Neural cell (in vitro differentiated cells): ENCODE results near the gene STX1A. TPM values are rescaled to one million over a fixed set of nuclear protein-coding genes. Genes with fewer than 3 reads are reported as not detected.

Experiments used
- H2AFZ ChIP-seq: fragments of 200-600, 300-800 bp; sonication (generic), shearing (Covaris generic); 2 replicates; pipeline ENCODE4 v1.6.0; 2014; ENCODE audit warnings: low read depth, mild to moderate bottlenecking, antibody characterized with exemption, low read length, moderate library complexity
- H3F3A ChIP-seq: fragments of 200-600 bp; shearing (Covaris generic); 2 replicates; pipeline ENCODE4 v1.6.1; 2016; ENCODE audit warnings: mild to moderate bottlenecking, moderate library complexity, mixed read lengths, antibody characterized with exemption, low read length; ENCODE audit not compliant: insufficient read depth, poor library complexity, severe bottlenecking
- H3K27ac ChIP-seq: fragments of 200-600, 300-800 bp; sonication (generic), shearing (Covaris generic); 2 replicates; pipeline ENCODE4 v1.5.1; 2014; ENCODE audit warnings: mild to moderate bottlenecking, low read length, moderate library complexity
- H3K27me3 ChIP-seq: fragments of 300-800, 200-600 bp; sonication (generic), shearing (Covaris generic); 2 replicates; pipeline ENCODE4 v1.6.0; 2014; ENCODE audit warnings: mild to moderate bottlenecking, low read depth, low read length, moderate library complexity; ENCODE audit not compliant: insufficient read depth
- H3K36me3 ChIP-seq: fragments of 300-800, 200-600 bp; sonication (generic), shearing (Covaris generic); 2 replicates; pipeline ENCODE4 v1.5.1; 2014; ENCODE audit warnings: mild to moderate bottlenecking, antibody characterized with exemption, low read length, moderate library complexity; ENCODE audit not compliant: insufficient read depth
- H3K4me2 ChIP-seq: fragments of 300-800, 200-600 bp; sonication (generic), shearing (Covaris generic); 2 replicates; pipeline ENCODE4 v1.6.0; 2014; ENCODE audit warnings: mild to moderate bottlenecking, low read length
- H3K4me3 ChIP-seq: fragments of 300-800, 200-600 bp; sonication (generic), shearing (Covaris generic); 2 replicates; pipeline ENCODE4 v1.5.1; 2014; ENCODE audit warnings: mild to moderate bottlenecking, low read length, moderate library complexity
- H3K79me2 ChIP-seq: fragments of 200-600 bp; shearing (Covaris generic); replicated peaks from 2 replicates; pipeline ENCODE4 v1.6.0; 2014; ENCODE audit warnings: mild to moderate bottlenecking, low read length, moderate library complexity; ENCODE audit not compliant: insufficient read depth
- H3K9ac ChIP-seq: fragments of 300-800, 200-600 bp; sonication (generic), shearing (Covaris generic); 2 replicates; pipeline ENCODE4 v1.6.1; 2016; ENCODE audit warnings: mild to moderate bottlenecking, low read length, mixed read lengths
- H3K9me2 ChIP-seq: fragments of 200-600 bp; shearing (Covaris generic); 2 replicates; pipeline ENCODE4 v1.6.1; 2016; ENCODE audit warnings: mild to moderate bottlenecking, low read length, mixed read lengths; ENCODE audit not compliant: insufficient read depth
- H3K9me3 ChIP-seq: fragments of 200-600, 300-800 bp; sonication (generic), shearing (Covaris generic); 2 replicates; pipeline ENCODE4 v1.6.1; 2016; ENCODE audit warnings: mild to moderate bottlenecking, mixed run types, low read length, moderate library complexity, mixed read lengths
- H4K20me1 ChIP-seq: fragments of 200-600 bp; shearing (Covaris generic); 2 replicates; pipeline ENCODE4 v1.6.1; 2016; ENCODE audit warnings: mild to moderate bottlenecking, mixed run types; ENCODE audit not compliant: insufficient read depth
- CTCF ChIP-seq: fragments of 450-650 bp; IDR thresholded peaks from 2 replicates; pipeline ENCODE4 v1.5.1; 2014; ENCODE audit warnings: antibody characterized with exemption, mild to moderate bottlenecking, moderate library complexity; ENCODE audit not compliant: poor library complexity, severe bottlenecking
- EP300 ChIP-seq: fragments of 450-650 bp; conservative IDR thresholded peaks from 2 replicates; pipeline ENCODE4 v1.6.1; 2014; ENCODE audit warnings: antibody characterized with exemption, mild to moderate bottlenecking, moderate library complexity; ENCODE audit not compliant: poor library complexity, severe bottlenecking
- EZH2 ChIP-seq: fragments of 200-600, 300-800 bp; shearing (Covaris generic), sonication (generic); IDR thresholded peaks from 2 replicates; pipeline ENCODE4 v1.6.1; 2014; ENCODE audit warnings: antibody characterized with exemption, low read length, borderline replicate concordance, mild to moderate bottlenecking; ENCODE audit not compliant: insufficient read depth, poor library complexity, severe bottlenecking
- MXI1 ChIP-seq: fragments of 450-650 bp; conservative IDR thresholded peaks from 2 replicates; pipeline ENCODE4 v1.6.1; 2014; ENCODE audit warnings: antibody characterized with exemption, mild to moderate bottlenecking; ENCODE audit not compliant: poor library complexity, severe bottlenecking
- POLR2AphosphoS5 ChIP-seq: IDR thresholded peaks from 2 replicates; pipeline ENCODE4 v1.6.1; 2012
- RAD21 ChIP-seq: fragments of 450-650 bp; conservative IDR thresholded peaks from 2 replicates; pipeline ENCODE4 v1.6.1; 2014; ENCODE audit warnings: antibody characterized with exemption, mild to moderate bottlenecking, moderate library complexity
- SMC3 ChIP-seq: fragments of 450-650 bp; conservative IDR thresholded peaks from 2 replicates; pipeline ENCODE4 v1.6.1; 2014; ENCODE audit warnings: antibody characterized with exemption, mild to moderate bottlenecking, moderate library complexity; ENCODE audit not compliant: poor library complexity
- TAF1 ChIP-seq: IDR thresholded peaks from 2 replicates; pipeline ENCODE4 v1.6.1; 2012; ENCODE audit warnings: low read depth
- polyA plus RNA-seq: library from polyadenylated mRNA; depleted of rRNA; stranded (reverse); fragments of >200 nt; gene quantifications from 2 replicates; pipeline ENCODE4 v1.2.3, GENCODE V29; 2014
- TF ChIP-seq, protein P1 (sequence below): IDR thresholded peaks from 2 replicates; pipeline ENCODE4 v1.6.1; 2012; ENCODE audit warnings: borderline replicate concordance

The STX1A gene
- polyA plus RNA-seq, 1 donor from 2014 or later = 123 TPM

DNA sequence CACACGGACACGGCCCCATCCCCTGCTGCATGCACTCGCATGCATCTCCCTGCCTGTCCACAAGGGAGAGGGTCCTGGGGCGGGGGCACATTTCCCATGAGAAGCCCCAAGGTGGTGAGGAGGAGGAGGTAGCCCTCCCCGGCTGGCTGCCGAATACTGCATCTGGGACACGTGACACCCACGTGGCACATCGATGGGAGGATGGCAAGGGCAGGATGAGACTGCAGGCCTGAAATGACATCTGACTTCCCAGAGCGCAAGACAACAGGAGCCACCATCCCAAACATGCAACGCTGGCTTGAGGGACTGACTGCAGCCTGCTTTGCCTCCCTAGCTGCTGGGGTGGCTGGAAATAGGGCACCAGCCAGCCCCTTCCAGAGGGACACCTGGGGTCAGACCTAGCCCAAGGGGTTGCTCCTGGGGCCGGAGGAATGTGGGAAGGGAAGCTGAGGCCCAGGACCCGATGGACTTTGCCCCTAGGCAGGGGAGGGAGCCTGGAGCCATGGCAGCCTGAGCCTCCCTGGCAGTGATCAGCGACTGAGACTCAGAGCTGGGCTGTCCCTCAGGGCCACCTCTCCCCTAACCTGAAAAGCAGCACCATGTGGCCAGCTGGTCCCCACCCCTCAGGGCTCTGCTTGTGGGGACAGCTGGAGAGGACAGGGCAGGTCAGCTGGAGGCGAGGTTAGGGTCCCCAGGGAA lies 19.9 kb downstream of the STX1A start:
- H3K9me2 ChIP-seq = no peaks in the 10 kb centered on the region
- H3K36me3 ChIP-seq = no peaks in the 10 kb centered on the region
- no peaks in the 10 kb centered on the region for H3K79me2 ChIP-seq
- H3K27ac ChIP-seq = no peak overlapping the region
- no peak overlapping the region for H2AFZ ChIP-seq
- no peaks in the 10 kb centered on the region for H3K9me3 ChIP-seq
- H3F3A ChIP-seq = no peaks in the 10 kb centered on the region
- no peak overlapping the region for H3K9ac ChIP-seq
- H4K20me1 ChIP-seq = no peaks in the 10 kb centered on the region
- no peak overlapping the region for H3K4me3 ChIP-seq
- H3K27me3 ChIP-seq = no peaks in the 10 kb centered on the region
- no peak overlapping the region for H3K4me2 ChIP-seq
- no peak for TF ChIP-seq MXI1
- no peak for TF ChIP-seq SMC3
- TF ChIP-seq RAD21 = no peak
- no peak for TF ChIP-seq TAF1
- no peak for TF ChIP-seq EZH2
- TF ChIP-seq POLR2AphosphoS5 = no peak
- no peak for TF ChIP-seq CTCF
- no peak for TF ChIP-seq EP300
- TF ChIP-seq, protein P1, sequence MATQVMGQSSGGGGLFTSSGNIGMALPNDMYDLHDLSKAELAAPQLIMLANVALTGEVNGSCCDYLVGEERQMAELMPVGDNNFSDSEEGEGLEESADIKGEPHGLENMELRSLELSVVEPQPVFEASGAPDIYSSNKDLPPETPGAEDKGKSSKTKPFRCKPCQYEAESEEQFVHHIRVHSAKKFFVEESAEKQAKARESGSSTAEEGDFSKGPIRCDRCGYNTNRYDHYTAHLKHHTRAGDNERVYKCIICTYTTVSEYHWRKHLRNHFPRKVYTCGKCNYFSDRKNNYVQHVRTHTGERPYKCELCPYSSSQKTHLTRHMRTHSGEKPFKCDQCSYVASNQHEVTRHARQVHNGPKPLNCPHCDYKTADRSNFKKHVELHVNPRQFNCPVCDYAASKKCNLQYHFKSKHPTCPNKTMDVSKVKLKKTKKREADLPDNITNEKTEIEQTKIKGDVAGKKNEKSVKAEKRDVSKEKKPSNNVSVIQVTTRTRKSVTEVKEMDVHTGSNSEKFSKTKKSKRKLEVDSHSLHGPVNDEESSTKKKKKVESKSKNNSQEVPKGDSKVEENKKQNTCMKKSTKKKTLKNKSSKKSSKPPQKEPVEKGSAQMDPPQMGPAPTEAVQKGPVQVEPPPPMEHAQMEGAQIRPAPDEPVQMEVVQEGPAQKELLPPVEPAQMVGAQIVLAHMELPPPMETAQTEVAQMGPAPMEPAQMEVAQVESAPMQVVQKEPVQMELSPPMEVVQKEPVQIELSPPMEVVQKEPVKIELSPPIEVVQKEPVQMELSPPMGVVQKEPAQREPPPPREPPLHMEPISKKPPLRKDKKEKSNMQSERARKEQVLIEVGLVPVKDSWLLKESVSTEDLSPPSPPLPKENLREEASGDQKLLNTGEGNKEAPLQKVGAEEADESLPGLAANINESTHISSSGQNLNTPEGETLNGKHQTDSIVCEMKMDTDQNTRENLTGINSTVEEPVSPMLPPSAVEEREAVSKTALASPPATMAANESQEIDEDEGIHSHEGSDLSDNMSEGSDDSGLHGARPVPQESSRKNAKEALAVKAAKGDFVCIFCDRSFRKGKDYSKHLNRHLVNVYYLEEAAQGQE = no peak

- Histone ChIP-seq H3K9ac (no peak overlapping the region), H4K20me1 (no peaks in the 10 kb centered on the region), H3K36me3 (no peaks in the 10 kb centered on the region), H3K27ac (no peak overlapping the region), H3K4me2 (no peak overlapping the region), H2AFZ (no peak overlapping the region), H3K9me3 (no peaks in the 10 kb centered on the region), H3K4me3 (no peak overlapping the region), H3F3A (no peaks in the 10 kb centered on the region), H3K27me3 (no peaks in the 10 kb centered on the region), H3K79me2 (no peaks in the 10 kb centered on the region), H3K9me2 (no peaks in the 10 kb centered on the region)
- TF ChIP-seq SMC3 (no peak), EZH2 (no peak), MXI1 (no peak)
Measured at GRCh38 chr7:73698410-73698809, 21.1 kb downstream of the STX1A start.
